Measurements from ENCODE around the gene TRIO. TPM values are rescaled to one million over a fixed set of nuclear protein-coding genes. Genes with fewer than 3 reads are reported as not detected.

The TRIO gene
- total and polyA plus RNA-seq, 2 donors (not counting 3 experiments of a cell fraction or from before 2014, with no cell fraction given) = 82.9 to 248 TPM

DNA sequence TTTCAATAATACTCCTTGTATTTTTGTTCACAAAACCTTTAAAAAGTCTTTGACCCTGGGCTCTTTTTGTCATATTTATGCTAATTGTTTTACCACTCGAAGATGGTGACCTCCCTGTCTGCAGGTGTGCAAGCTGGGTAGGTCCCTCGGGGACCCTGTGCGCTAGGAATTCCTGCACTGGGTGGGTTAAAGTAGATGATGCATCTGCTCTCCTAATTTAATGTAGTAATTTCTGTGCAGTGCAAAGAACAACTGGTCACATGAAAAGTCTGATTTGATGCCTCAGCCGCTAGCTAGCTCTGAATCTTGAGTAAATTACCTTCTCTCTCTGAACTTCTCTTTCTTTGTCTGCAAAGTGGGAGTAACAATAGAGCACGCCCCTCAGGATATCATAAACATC is 299.4 kb downstream of the TRIO start:
- CTCF ChIA-PET = no interaction called here
- no peaks in the 10 kb centered on the region for H4K20me1 ChIP-seq (replicated peaks; ENCODE audit: control insufficient read depth, extremely low read depth, insufficient read depth, low read length)
- no peaks in the 10 kb centered on the region for H3K36me3 ChIP-seq (ENCODE audit: control insufficient read depth in 2 of 2, extremely low read depth in 1 of 2, insufficient read depth in 2 of 2, low read length in 2 of 2)
- peaks cover 82% of the 10 kb centered on the region for H3K4me1 ChIP-seq (ENCODE audit: control insufficient read depth, extremely low read depth, insufficient read depth, low read length)
- no peak overlapping the region for H3K9ac ChIP-seq (replicated peaks; ENCODE audit: extremely low read depth, insufficient read depth, low read length)
- H3K27ac ChIP-seq (ENCODE audit: insufficient read depth, low read depth, low read length) = no peak overlapping the region
- H3K4me2 ChIP-seq (ENCODE audit: insufficient read depth, low read length) = peak overlapping the region; percentile 91
- no TSS peak for BruUV-seq (replicated peaks)
- H3K4me3 ChIP-seq (replicated peaks in 1 of 3; ENCODE audit: insufficient read depth in 1 of 3, low read depth in 1 of 3, low read length in 3 of 3) = peak overlapping the region in 1 of 3 experiments; percentile 63
- POLR2A ChIA-PET = no interaction called here
- H3K27me3 ChIP-seq (ENCODE audit: control insufficient read depth in 2 of 2, insufficient read depth in 2 of 2, low read length in 2 of 2) = no peaks in the 10 kb centered on the region
- no peak for DNase-seq (ENCODE audit: low read depth, low spot score)
- H2AFZ ChIP-seq (ENCODE audit: low read depth, low read length) = no peak overlapping the region
- intact Hi-C loops (cut with micrococcal nuclease) = no loop called here
- dilution Hi-C loops (cut with MboI; ENCODE audit: extremely low pct_ligation_motif_present, low sequenced_read_pairs) = no loop called here
- peaks cover 60% of the 10 kb centered on the region for H3K79me2 ChIP-seq (ENCODE audit: control insufficient read depth, insufficient read depth, low read length)
- FAIRE-seq = no peak
- H3K9me3 ChIP-seq (replicated peaks; ENCODE audit: control insufficient read depth, insufficient read depth, low read length) = no peaks in the 10 kb centered on the region
- no peaks in the 10 kb centered on the region for H3K9me1 ChIP-seq (replicated peaks; ENCODE audit: control insufficient read depth, extremely low read depth, insufficient read depth, low read length)
- TF ChIP-seq GATA2 (IDR thresholded peaks at IDR 0.05; ENCODE audit: insufficient read depth, insufficient read length, low read depth, low read length) (no peak), MYC (IDR thresholded peaks at IDR 0.05; ENCODE audit: low read depth, low read length) (no peak), JUN (IDR thresholded peaks at IDR 0.05; ENCODE audit: borderline replicate concordance, insufficient read depth, insufficient read length, low read depth) (no peak), POLR2A (IDR thresholded peaks at IDR 0.05; ENCODE audit: low read depth, low read length) (no peak), FOS (IDR thresholded peaks at IDR 0.05; ENCODE audit: borderline replicate concordance, insufficient read depth, low read length) (no peak), POLR2AphosphoS5 (IDR thresholded peaks at IDR 0.05; ENCODE audit: insufficient read depth, low read depth, low read length) (no peak), EZH2 (IDR thresholded peaks at IDR 0.05; ENCODE audit: borderline replicate concordance, low read depth, low read length, severe bottlenecking) (no peak)
- TF ChIP-seq, protein P1, sequence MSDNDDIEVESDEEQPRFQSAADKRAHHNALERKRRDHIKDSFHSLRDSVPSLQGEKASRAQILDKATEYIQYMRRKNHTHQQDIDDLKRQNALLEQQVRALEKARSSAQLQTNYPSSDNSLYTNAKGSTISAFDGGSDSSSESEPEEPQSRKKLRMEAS (IDR thresholded peaks at IDR 0.05; ENCODE audit: insufficient read depth, insufficient read length) = no peak
- TF ChIP-seq, protein P2, sequence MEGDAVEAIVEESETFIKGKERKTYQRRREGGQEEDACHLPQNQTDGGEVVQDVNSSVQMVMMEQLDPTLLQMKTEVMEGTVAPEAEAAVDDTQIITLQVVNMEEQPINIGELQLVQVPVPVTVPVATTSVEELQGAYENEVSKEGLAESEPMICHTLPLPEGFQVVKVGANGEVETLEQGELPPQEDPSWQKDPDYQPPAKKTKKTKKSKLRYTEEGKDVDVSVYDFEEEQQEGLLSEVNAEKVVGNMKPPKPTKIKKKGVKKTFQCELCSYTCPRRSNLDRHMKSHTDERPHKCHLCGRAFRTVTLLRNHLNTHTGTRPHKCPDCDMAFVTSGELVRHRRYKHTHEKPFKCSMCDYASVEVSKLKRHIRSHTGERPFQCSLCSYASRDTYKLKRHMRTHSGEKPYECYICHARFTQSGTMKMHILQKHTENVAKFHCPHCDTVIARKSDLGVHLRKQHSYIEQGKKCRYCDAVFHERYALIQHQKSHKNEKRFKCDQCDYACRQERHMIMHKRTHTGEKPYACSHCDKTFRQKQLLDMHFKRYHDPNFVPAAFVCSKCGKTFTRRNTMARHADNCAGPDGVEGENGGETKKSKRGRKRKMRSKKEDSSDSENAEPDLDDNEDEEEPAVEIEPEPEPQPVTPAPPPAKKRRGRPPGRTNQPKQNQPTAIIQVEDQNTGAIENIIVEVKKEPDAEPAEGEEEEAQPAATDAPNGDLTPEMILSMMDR (IDR thresholded peaks at IDR 0.05; ENCODE audit: extremely low read depth in 1 of 2, insufficient read depth in 1 of 2, low read depth in 1 of 2, low read length in 2 of 2) = no peak
